GM18505 (cell line): ENCODE data around the gene FYN.
"Not testable (repeated sequence)": the region's sequence is repeated elsewhere in the genome, so short reads cannot be mapped to it uniquely, and the experiment has no call there.

Experiments
- ATAC-seq: cut with Tn5 transposase; IDR thresholded peaks from one replicate; pipeline ENCODE4 v1.9.1; 2021; ENCODE audit not compliant: unreplicated experiment
- POLR2A ChIP-seq: IDR thresholded peaks from 4 replicates; pipeline ENCODE4 v1.6.1; 2011; ENCODE audit warnings: borderline replicate concordance; ENCODE audit not compliant: insufficient read depth, insufficient read length; ENCODE audit errors: extremely low read depth

The FYN gene

DNA sequence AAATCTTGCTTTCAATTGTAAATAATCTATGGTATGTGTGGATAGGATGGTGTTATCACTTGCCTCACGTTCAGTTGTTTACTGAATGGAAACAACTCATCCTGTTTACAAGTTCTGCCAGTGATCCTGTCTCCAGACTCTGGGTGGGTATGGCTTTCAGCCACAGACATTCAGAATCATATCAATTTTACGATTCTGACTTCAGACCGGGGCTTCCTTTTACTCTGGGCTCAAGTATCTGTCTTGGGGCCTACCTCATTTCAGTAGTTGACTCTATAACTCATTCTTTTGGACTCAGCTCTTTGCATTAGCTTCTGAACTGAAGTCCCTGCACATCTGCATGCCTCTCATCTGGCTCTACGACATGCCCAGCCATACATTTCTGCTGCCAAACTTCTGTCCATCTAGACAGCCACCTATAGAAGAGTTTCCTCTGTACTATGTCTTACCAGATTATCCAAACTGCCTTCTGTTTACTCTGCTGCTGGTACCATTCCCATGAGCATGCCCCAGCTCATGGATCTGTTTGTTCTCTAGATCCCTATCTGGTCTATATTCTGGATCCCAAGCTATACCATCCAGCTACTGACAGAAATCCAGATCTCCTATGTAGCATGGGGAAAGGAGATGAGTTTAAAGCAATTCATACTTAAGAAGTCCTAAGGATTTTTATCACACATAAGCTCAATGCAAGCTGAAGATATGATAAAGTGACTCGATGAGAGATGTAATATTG, 34.3 kb downstream of the FYN start:
- no peak for TF ChIP-seq POLR2A
- ATAC-seq: no peak

GRCh38 chr6:111837641-111838500, 35.4 kb downstream of the FYN start:
- ATAC-seq: peak; percentile 76
- no peak for TF ChIP-seq POLR2A

GRCh38 chr6:111837007-111837406, 36.2 kb downstream of the FYN start:
- no peak for ATAC-seq
- TF ChIP-seq POLR2A: no peak

GRCh38 chr6:111835807-111836206, 37.4 kb downstream of the FYN start:
- ATAC-seq: no peak
- TF ChIP-seq POLR2A: no peak

GRCh38 chr6:111835398-111835797, 37.9 kb downstream of the FYN start:
- not testable (repeated sequence) for ATAC-seq

DNA sequence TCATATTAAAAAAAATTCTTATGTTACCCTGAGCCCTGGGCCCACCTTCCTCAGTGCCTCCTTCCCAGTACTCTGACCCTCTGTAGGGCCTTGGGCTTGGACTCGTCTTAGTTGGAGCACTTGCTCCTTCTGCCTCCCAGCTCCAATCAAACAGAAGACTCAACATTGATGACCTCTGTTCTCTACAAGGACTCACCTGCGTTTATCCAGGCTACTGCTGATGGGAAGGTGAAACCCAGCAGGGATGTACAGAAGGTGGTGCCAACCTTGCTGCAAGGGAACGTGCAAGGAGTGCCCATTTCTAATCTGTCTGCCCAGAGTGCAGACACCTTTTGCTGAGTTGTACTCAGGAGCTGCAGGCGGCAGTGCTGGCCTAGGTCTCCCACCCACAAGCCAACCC, 38.9 kb downstream of the FYN start:
- TF ChIP-seq POLR2A: no peak
- ATAC-seq: no peak

GRCh38 chr6:111832833-111833418, 40.3 kb downstream of the FYN start:
- ATAC-seq: no peak
- TF ChIP-seq POLR2A: no peak

- TF ChIP-seq POLR2A: no peak
- ATAC-seq: no peak
Observed at GRCh38 chr6:111831408-111831807, 41.8 kb downstream of the FYN start.

GRCh38 chr6:111829998-111830397, 43.3 kb downstream of the FYN start:
- ATAC-seq: no peak
- no peak for TF ChIP-seq POLR2A

DNA sequence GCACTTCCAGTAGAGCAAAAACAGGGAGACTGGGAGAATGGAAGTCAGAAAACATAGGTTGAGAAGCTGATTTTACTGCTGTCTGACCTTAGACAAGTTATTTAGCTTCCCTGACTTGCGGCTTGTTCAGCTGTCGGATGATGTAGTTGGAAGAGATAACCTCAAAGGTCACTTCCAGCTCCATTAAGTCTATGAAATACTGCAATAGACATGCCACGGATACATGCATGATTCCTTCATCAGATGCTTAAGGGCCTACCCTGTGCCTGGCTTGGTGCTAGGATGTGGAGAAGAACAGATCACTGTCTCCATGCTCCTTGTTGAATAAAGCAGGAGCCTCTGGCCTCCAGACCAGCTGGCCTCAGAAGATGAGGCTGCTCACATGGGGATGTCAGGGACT, 43.7 kb downstream of the FYN start:
- no peak for ATAC-seq
- TF ChIP-seq POLR2A: no peak

DNA sequence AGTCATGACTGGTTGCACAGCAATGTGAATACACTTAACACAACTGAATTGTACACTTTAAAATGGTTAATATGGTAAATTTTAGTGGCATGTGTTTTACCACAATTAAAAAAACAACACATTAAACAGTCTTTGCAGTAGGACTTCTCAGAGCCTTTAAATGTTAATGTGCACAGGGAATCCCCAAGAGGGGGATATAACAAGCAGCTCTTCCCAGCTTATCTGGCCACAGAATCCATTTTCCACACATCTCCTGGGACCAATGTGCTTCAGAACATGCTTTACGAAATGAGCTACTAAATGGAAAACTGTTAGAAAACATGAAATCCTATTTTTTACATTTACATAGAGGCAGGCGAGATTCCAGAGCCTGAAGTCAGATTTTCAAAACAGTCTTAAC, 44.4 kb downstream of the FYN start:
- no peak for TF ChIP-seq POLR2A
- no peak for ATAC-seq

GRCh38 chr6:111825439-111826086, 47.7 kb downstream of the FYN start:
- no peak for ATAC-seq
- no peak for TF ChIP-seq POLR2A

GRCh38 chr6:111824608-111825337, 48.5 kb downstream of the FYN start:
- TF ChIP-seq POLR2A: no peak
- ATAC-seq: peak; percentile 80
